HepG2 (cell line): ENCODE results near the gene POC1B. TPM values are rescaled to one million over a fixed set of nuclear protein-coding genes. Genes with fewer than 3 reads are reported as not detected.

Experiments
- CBX5 ChIP-seq: sonication (generic); formaldehyde crosslinking; IDR thresholded peaks from 2 replicates; pipeline ENCODE4 v1.4.0; 2020; ENCODE audit warnings: missing genetic modification reagents, borderline replicate concordance
- HMG20B ChIP-seq: conservative IDR thresholded peaks from 2 replicates; pipeline ENCODE4 v1.6.1; 2016; ENCODE audit warnings: missing genetic modification reagents, missing compliant biosample characterization
- IKZF4 ChIP-seq: sonication (generic); formaldehyde crosslinking; IDR thresholded peaks from 2 replicates; pipeline ENCODE4 v1.5.1; 2020; ENCODE audit warnings: borderline replicate concordance, mild to moderate bottlenecking, low read depth, missing genetic modification reagents; ENCODE audit errors: not compliant biosample characterization
- JARID2 ChIP-seq: sonication (generic); formaldehyde crosslinking; IDR thresholded peaks from 2 replicates; pipeline ENCODE4 v1.8.1; 2023; ENCODE audit warnings: missing genetic modification reagents, inconsistent platforms; ENCODE audit not compliant: insufficient replicate concordance
- JUNB ChIP-seq: sonication (generic); formaldehyde crosslinking; IDR thresholded peaks from 2 replicates; pipeline ENCODE4 v1.8.0; 2022; ENCODE audit warnings: missing genetic modification reagents, mild to moderate bottlenecking, borderline replicate concordance
- NFE2L1 ChIP-seq: sonication (generic); formaldehyde crosslinking; IDR thresholded peaks from 2 replicates; pipeline ENCODE4 v1.4.0; 2020; ENCODE audit warnings: missing genetic modification reagents, mild to moderate bottlenecking, borderline replicate concordance
- NR2F6 ChIP-seq, 2 experiments: IDR thresholded peaks; 2 replicates each; pipeline ENCODE4 v1.6.1; 2016; ENCODE audit warnings: antibody characterized with exemption in 1 of 2, mild to moderate bottlenecking in 1 of 2
- NR3C1 ChIP-seq: sonication (generic); formaldehyde crosslinking; IDR thresholded peaks from 2 replicates; pipeline ENCODE4 v1.4.0; 2020; ENCODE audit warnings: missing genetic modification reagents
- PRMT3 ChIP-seq: sonication (generic); formaldehyde crosslinking; IDR thresholded peaks from 2 replicates; pipeline ENCODE4 v1.8.1; 2022; ENCODE audit warnings: low read depth, mild to moderate bottlenecking, moderate library complexity, missing genetic modification reagents, borderline replicate concordance
- SP140L ChIP-seq: sonication (generic); formaldehyde crosslinking; IDR thresholded peaks from 2 replicates; pipeline ENCODE4 v1.4.0; 2020; ENCODE audit warnings: missing genetic modification reagents, borderline replicate concordance
- ZFP36L1 ChIP-seq: sonication (generic); formaldehyde crosslinking; IDR thresholded peaks from 2 replicates; pipeline ENCODE4 v1.8.0; 2022; ENCODE audit warnings: mild to moderate bottlenecking, missing genetic modification reagents, moderate library complexity
- ZNF256 ChIP-seq: sonication (generic); formaldehyde crosslinking; conservative IDR thresholded peaks from 2 replicates; pipeline ENCODE4 v1.4.0; 2020; ENCODE audit warnings: missing genetic modification reagents
- ZNF430 ChIP-seq: sonication (generic); formaldehyde crosslinking; IDR thresholded peaks from 2 replicates; pipeline ENCODE4 v1.9.0; 2021; ENCODE audit warnings: mild to moderate bottlenecking, missing genetic modification reagents
- ZNF549 ChIP-seq: sonication (generic); formaldehyde crosslinking; IDR thresholded peaks from 2 replicates; pipeline ENCODE4 v1.5.0; 2020; ENCODE audit warnings: missing genetic modification reagents
- polyA plus RNA-seq, 8 experiments: library from polyadenylated mRNA; depleted of rRNA in 3 of 8; stranded (reverse) in 7 of 8; unstranded in 1 of 8; fragments of >200 nt; fragmentation: Illumina TruSeq in 4 of 8; extraction: Trizol in 4 of 8; gene quantifications; 2 replicates each; pipeline versions ENCODE4 v1.2.1 to v1.2.3, GENCODE V29; 2011 to 2016; ENCODE audit warnings: low read depth in 4 of 8, missing spikeins in 1 of 8, mixed read lengths in 1 of 8; ENCODE audit not compliant: insufficient read depth in 1 of 8
- total RNA-seq, 5 experiments: library from RNA; depleted of rRNA; stranded (reverse); fragments of >200 nt; fragmentation: Illumina TruSeq; extraction: Trizol; gene quantifications; 2 replicates each; pipeline ENCODE4 v1.2.3, GENCODE V29; 2016; ENCODE audit warnings: low read depth in 1 of 5
- TF ChIP-seq, protein P1 (sequence below), 2 experiments: sonication (generic) in 1 of 2; formaldehyde crosslinking in 1 of 2; IDR thresholded peaks; 2 replicates each; pipeline versions ENCODE4 v1.6.1 to v1.9.0; 2014 to 2022; ENCODE audit warnings: antibody characterized with exemption in 1 of 2, borderline replicate concordance in 1 of 2, inconsistent platforms in 1 of 2, low read depth in 1 of 2, missing genetic modification reagents in 1 of 2
- TF ChIP-seq, protein P2 (sequence below): sonication (generic); formaldehyde crosslinking; IDR thresholded peaks from 2 replicates; pipeline ENCODE4 v1.5.0; 2020; ENCODE audit warnings: missing genetic modification reagents
- TF ChIP-seq, protein P3 (sequence below): sonication (generic); formaldehyde crosslinking; IDR thresholded peaks from 2 replicates; pipeline ENCODE4 v1.4.0; 2020; ENCODE audit warnings: missing genetic modification reagents
- TF ChIP-seq, protein P4 (sequence below): sonication (generic); formaldehyde crosslinking; conservative IDR thresholded peaks from 2 replicates; pipeline ENCODE4 v1.8.0; 2022; ENCODE audit warnings: low read depth, missing genetic modification reagents

The POC1B gene
- total and polyA plus RNA-seq, 2 of the 13 experiments (the other 11 are each of a cell fraction or from before 2014, with no cell fraction given), result 9.3 to 11.0 TPM

DNA sequence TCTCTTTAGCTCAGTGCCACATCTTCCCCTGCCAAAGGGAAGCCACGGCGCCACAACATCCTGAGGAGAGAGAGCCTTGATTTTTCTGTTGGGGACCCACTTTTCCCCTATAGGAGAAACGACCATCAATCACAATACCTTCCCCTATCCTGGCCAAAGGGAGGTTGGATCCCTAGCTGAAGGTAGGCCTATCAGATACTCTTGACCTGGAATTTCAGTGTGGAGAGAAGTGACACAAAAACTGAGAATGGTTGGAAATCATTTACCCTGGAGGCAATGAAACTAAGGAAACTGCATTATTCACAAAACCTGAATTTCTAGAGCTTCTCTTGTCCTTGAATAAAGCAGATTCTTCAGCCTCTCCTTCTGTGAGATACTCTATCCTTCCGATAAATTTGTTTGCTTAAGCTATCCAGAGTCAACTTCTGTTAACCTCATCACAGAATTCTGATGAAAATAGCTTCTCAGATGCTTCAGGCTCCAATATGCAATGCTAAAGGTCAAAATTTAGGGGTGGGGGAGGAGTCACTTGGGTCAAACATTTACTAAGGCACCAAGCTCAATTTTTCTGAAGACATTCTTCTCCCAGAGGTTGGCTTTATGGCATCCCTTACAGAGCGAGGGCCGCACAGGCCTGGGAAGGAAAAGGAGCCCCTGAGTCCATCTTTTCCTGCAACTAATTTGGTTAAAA lies 146.6 kb downstream of the POC1B start (continued):
- TF ChIP-seq, protein P1, sequence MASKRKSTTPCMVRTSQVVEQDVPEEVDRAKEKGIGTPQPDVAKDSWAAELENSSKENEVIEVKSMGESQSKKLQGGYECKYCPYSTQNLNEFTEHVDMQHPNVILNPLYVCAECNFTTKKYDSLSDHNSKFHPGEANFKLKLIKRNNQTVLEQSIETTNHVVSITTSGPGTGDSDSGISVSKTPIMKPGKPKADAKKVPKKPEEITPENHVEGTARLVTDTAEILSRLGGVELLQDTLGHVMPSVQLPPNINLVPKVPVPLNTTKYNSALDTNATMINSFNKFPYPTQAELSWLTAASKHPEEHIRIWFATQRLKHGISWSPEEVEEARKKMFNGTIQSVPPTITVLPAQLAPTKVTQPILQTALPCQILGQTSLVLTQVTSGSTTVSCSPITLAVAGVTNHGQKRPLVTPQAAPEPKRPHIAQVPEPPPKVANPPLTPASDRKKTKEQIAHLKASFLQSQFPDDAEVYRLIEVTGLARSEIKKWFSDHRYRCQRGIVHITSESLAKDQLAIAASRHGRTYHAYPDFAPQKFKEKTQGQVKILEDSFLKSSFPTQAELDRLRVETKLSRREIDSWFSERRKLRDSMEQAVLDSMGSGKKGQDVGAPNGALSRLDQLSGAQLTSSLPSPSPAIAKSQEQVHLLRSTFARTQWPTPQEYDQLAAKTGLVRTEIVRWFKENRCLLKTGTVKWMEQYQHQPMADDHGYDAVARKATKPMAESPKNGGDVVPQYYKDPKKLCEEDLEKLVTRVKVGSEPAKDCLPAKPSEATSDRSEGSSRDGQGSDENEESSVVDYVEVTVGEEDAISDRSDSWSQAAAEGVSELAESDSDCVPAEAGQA (IDR thresholded peaks at IDR 0.05; ENCODE audit: low read depth), result no peak
- TF ChIP-seq, protein P1 (CRISPR knock-in tag; IDR thresholded peaks at IDR 0.05; ENCODE audit: borderline replicate concordance), result no peak
- TF ChIP-seq HMG20B (CRISPR knock-in tag) (no peak), ZFP36L1 (CRISPR knock-in tag) (no peak), NR2F6 (IDR thresholded peaks at IDR 0.05) (peak; percentile 90), NR2F6 (CRISPR knock-in tag; IDR thresholded peaks at IDR 0.05) (peak; percentile 78), SP140L (CRISPR knock-in tag) (no peak), CBX5 (CRISPR knock-in tag) (no peak), ZNF549 (CRISPR knock-in tag) (no peak), ZNF256 (CRISPR knock-in tag) (no peak), JARID2 (no peak), PRMT3 (no peak), IKZF4 (CRISPR knock-in tag) (no peak), NFE2L1 (CRISPR knock-in tag) (no peak), JUNB (no peak), NR3C1 (CRISPR knock-in tag) (no peak), ZNF430 (no peak)
- TF ChIP-seq, protein P2, sequence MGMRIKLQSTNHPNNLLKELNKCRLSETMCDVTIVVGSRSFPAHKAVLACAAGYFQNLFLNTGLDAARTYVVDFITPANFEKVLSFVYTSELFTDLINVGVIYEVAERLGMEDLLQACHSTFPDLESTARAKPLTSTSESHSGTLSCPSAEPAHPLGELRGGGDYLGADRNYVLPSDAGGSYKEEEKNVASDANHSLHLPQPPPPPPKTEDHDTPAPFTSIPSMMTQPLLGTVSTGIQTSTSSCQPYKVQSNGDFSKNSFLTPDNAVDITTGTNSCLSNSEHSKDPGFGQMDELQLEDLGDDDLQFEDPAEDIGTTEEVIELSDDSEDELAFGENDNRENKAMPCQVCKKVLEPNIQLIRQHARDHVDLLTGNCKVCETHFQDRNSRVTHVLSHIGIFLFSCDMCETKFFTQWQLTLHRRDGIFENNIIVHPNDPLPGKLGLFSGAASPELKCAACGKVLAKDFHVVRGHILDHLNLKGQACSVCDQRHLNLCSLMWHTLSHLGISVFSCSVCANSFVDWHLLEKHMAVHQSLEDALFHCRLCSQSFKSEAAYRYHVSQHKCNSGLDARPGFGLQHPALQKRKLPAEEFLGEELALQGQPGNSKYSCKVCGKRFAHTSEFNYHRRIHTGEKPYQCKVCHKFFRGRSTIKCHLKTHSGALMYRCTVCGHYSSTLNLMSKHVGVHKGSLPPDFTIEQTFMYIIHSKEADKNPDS, result no peak
- TF ChIP-seq, protein P3, sequence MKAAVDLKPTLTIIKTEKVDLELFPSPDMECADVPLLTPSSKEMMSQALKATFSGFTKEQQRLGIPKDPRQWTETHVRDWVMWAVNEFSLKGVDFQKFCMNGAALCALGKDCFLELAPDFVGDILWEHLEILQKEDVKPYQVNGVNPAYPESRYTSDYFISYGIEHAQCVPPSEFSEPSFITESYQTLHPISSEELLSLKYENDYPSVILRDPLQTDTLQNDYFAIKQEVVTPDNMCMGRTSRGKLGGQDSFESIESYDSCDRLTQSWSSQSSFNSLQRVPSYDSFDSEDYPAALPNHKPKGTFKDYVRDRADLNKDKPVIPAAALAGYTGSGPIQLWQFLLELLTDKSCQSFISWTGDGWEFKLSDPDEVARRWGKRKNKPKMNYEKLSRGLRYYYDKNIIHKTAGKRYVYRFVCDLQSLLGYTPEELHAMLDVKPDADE (CRISPR knock-in tag), result no peak
- TF ChIP-seq, protein P4, sequence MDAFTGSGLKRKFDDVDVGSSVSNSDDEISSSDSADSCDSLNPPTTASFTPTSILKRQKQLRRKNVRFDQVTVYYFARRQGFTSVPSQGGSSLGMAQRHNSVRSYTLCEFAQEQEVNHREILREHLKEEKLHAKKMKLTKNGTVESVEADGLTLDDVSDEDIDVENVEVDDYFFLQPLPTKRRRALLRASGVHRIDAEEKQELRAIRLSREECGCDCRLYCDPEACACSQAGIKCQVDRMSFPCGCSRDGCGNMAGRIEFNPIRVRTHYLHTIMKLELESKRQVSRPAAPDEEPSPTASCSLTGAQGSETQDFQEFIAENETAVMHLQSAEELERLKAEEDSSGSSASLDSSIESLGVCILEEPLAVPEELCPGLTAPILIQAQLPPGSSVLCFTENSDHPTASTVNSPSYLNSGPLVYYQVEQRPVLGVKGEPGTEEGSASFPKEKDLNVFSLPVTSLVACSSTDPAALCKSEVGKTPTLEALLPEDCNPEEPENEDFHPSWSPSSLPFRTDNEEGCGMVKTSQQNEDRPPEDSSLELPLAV, result no peak
